ENCODE measurements around the gene MUSK.

Gene MUSK

DNA sequence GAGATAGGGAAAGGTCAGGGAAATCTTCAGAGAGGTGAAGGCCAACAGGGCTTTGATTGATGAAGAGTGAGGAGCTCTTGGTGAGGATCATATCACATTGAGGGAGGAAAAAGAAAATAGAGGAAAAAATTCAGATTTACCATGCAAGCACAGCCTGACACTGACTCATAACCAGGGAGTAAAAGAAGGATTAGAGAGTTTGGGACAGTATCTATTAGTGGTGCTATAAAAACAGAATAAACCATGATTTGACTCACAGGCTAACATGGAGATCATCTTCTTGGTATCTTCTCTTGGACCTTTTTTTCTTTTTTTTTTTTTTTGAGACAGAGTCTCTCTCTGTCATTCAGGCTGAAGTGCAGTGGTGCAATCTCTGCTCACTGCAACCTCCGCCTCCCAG lies 44.4 kb downstream of the MUSK start:
- H3K9me3 Mint-ChIP-seq: peaks cover 0 to 4% of the 10 kb centered on the region in 2 donors
- ATAC-seq (replicated peaks) (no peak), DNase-seq (no peak)
- no peaks in the 10 kb centered on the region for H3K27me3 Mint-ChIP-seq
- H3K27ac Mint-ChIP-seq: no peak overlapping the region
- H3K36me3 Mint-ChIP-seq (ENCODE audit: insufficient read depth): no peaks in the 10 kb centered on the region
- H3K4me3 Mint-ChIP-seq: no peak overlapping the region
- no peaks in the 10 kb centered on the region for H3K4me1 Mint-ChIP-seq (ENCODE audit: low read depth in 2 of 2)

GRCh38 chr9:110714314-110714713 lies 45.7 kb downstream of the MUSK start:
- Mint-ChIP-seq H3K27ac (no peak overlapping the region), H3K4me3 (no peak overlapping the region), H3K27me3 (no peaks in the 10 kb centered on the region), H3K4me1 (ENCODE audit: low read depth in 2 of 2) (no peaks in the 10 kb centered on the region), H3K9me3 (peaks cover 0 to 4% of the 10 kb centered on the region in 2 donors), H3K36me3 (ENCODE audit: insufficient read depth) (no peaks in the 10 kb centered on the region)
- DNase-seq (no peak), ATAC-seq (replicated peaks) (no peak)

DNA sequence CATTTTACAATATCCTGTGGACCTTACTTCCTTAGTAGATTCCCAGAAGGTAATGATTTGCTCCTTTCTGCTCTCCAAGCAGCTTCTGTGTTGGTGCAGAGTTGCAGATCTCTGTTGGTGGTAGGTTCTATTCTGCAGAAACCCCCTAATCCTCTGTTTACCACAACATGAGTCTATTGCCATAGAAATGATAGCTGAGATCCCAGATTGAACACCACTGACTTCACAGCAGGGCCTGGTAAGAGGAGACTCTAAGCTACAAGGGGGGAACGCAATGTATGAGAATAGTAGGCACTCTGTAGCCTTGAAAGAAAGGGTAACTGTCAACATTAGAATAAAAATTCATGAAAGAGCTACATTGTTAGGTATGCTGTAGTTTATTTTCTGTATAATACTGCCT lies 59.5 kb downstream of the MUSK start:
- H3K27ac Mint-ChIP-seq: no peak overlapping the region
- H3K4me1 Mint-ChIP-seq (ENCODE audit: low read depth in 2 of 2): no peaks in the 10 kb centered on the region
- H3K4me3 Mint-ChIP-seq: no peak overlapping the region
- H3K36me3 Mint-ChIP-seq (ENCODE audit: insufficient read depth): no peaks in the 10 kb centered on the region
- H3K9me3 Mint-ChIP-seq: peaks cover 0 to 2% of the 10 kb centered on the region in 2 donors
- ATAC-seq (replicated peaks) (no peak), DNase-seq (no peak)
- no peaks in the 10 kb centered on the region for H3K27me3 Mint-ChIP-seq

DNA sequence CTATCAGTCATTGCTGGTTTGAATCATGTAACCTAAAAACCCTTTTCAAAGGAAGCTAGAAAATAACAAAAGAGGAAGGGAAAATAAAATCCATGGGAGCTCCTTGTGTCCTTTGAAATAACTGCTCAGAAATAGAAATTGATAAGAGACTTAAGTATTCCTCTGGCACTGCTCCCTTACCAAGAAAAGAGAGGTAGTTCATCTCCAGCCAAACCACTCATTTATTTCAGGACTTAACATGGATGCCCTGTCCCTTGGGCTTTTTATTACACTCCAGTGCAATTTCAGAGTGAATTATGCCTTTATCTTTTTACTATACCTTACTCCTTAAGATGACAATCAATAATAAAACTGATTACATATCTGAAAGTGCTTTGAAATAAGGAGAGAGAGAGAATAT lies 61.0 kb downstream of the MUSK start:
- ATAC-seq (replicated peaks) (no peak), DNase-seq (no peak)
- no peaks in the 10 kb centered on the region for H3K4me1 Mint-ChIP-seq (ENCODE audit: low read depth in 2 of 2)
- H3K27ac Mint-ChIP-seq: no peak overlapping the region
- no peaks in the 10 kb centered on the region for H3K36me3 Mint-ChIP-seq (ENCODE audit: insufficient read depth)
- no peak overlapping the region for H3K4me3 Mint-ChIP-seq
- H3K9me3 Mint-ChIP-seq: peaks cover 4 to 14% of the 10 kb centered on the region in 2 donors
- no peaks in the 10 kb centered on the region for H3K27me3 Mint-ChIP-seq

GRCh38 chr9:110731437-110732028 lies 62.9 kb downstream of the MUSK start:
- ATAC-seq (replicated peaks) (no peak), DNase-seq (no peak)
- Mint-ChIP-seq H3K4me3 (no peak overlapping the region), H3K4me1 (ENCODE audit: low read depth in 2 of 2) (no peaks in the 10 kb centered on the region), H3K27me3 (no peaks in the 10 kb centered on the region), H3K9me3 (peaks cover 14 to 33% of the 10 kb centered on the region in 2 donors), H3K27ac (no peak overlapping the region), H3K36me3 (ENCODE audit: insufficient read depth) (no peaks in the 10 kb centered on the region)

DNA sequence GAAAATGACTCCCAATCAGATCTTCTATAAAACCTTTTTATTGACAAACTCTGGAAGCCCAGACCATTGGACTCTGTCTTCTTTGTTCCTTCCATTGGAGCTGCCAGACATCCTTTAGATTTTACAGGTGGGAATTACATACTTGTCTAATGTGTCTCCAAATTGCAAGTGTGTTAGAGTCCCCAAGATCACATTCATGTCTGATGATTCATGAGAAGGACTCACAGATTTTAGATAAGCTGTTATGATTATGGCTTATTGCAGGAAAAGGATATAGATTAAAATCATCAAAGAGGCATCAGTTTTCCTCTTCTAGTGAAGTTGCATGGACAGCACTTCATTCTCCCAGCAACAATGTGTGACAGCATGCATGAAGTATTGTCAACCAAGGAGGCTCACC lies 70.4 kb downstream of the MUSK start:
- Mint-ChIP-seq H3K4me1 (ENCODE audit: low read depth in 2 of 2) (no peaks in the 10 kb centered on the region), H3K9me3 (peaks cover 11 to 26% of the 10 kb centered on the region in 2 donors), H3K27me3 (no peaks in the 10 kb centered on the region), H3K36me3 (ENCODE audit: insufficient read depth) (no peaks in the 10 kb centered on the region), H3K4me3 (no peak overlapping the region), H3K27ac (no peak overlapping the region)
- no peak for DNase-seq
- ATAC-seq (replicated peaks): no peak

- Mint-ChIP-seq H3K27me3 (no peaks in the 10 kb centered on the region), H3K27ac (no peak overlapping the region), H3K4me3 (no peak overlapping the region), H3K36me3 (ENCODE audit: insufficient read depth) (no peaks in the 10 kb centered on the region), H3K9me3 (peaks cover 0 to 3% of the 10 kb centered on the region in 2 donors), H3K4me1 (ENCODE audit: low read depth in 2 of 2) (no peaks in the 10 kb centered on the region)
- ATAC-seq (replicated peaks): no peak
- DNase-seq: no peak
These were observed 74.3 kb downstream of the MUSK start for GRCh38 chr9:110742741-110743371.

GRCh38 chr9:110744715-110745384 lies 76.3 kb downstream of the MUSK start:
- H3K4me3 Mint-ChIP-seq: no peak overlapping the region
- DNase-seq (no peak), ATAC-seq (replicated peaks) (no peak)
- no peaks in the 10 kb centered on the region for H3K4me1 Mint-ChIP-seq (ENCODE audit: low read depth in 2 of 2)
- no peaks in the 10 kb centered on the region for H3K27me3 Mint-ChIP-seq
- H3K9me3 Mint-ChIP-seq: peaks cover 3 to 18% of the 10 kb centered on the region in 2 donors
- no peak overlapping the region for H3K27ac Mint-ChIP-seq
- no peaks in the 10 kb centered on the region for H3K36me3 Mint-ChIP-seq (ENCODE audit: insufficient read depth)

GRCh38 chr9:110745676-110746075 lies 77.1 kb downstream of the MUSK start:
- H3K9me3 Mint-ChIP-seq: peaks cover 3 to 18% of the 10 kb centered on the region in 2 donors
- H3K4me1 Mint-ChIP-seq (ENCODE audit: low read depth in 2 of 2): no peaks in the 10 kb centered on the region
- H3K27ac Mint-ChIP-seq: no peak overlapping the region
- no peaks in the 10 kb centered on the region for H3K36me3 Mint-ChIP-seq (ENCODE audit: insufficient read depth)
- no peak overlapping the region for H3K4me3 Mint-ChIP-seq
- no peaks in the 10 kb centered on the region for H3K27me3 Mint-ChIP-seq
- no peak for ATAC-seq (replicated peaks)
- DNase-seq: no peak

DNA sequence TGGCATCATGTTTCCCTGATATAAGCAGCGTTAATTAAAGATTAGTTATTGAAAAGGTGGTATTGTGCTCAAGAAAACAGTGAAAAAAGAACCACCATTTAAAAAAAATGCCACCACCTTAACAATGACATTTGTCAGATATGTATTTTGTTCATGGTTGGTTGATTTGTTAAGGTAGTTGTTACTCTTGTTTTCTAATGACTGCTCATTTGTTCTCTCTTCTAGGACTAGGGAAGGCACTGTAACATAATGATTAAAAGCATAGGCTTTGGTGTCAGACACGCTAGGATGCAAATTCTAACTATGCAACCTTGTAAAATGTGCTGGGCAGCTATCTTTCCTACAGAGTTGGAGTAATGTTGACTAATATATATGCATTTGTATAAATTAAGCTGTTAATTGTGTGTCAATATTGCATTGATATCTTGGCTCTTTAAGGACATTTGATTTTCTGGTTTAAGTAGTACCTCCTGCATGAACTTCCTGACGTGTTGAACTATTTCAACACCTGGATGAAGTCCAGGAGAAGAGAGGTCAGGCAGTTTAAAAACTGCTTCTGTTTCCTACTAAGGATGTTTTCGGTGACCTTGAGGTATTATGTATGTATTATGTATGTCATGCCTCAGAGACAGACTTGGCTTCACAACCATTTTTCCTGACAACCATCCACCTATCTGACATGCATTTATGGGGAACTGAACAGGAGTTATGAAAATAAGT lies 77.8 kb downstream of the MUSK start:
- H3K4me1 Mint-ChIP-seq (ENCODE audit: low read depth in 2 of 2): no peaks in the 10 kb centered on the region
- no peak overlapping the region for H3K4me3 Mint-ChIP-seq
- no peaks in the 10 kb centered on the region for H3K27me3 Mint-ChIP-seq
- no peak for ATAC-seq (replicated peaks)
- DNase-seq: no peak
- no peak overlapping the region for H3K27ac Mint-ChIP-seq
- peaks cover 3 to 18% of the 10 kb centered on the region in 2 donors for H3K9me3 Mint-ChIP-seq
- no peaks in the 10 kb centered on the region for H3K36me3 Mint-ChIP-seq (ENCODE audit: insufficient read depth)

GRCh38 chr9:110748251-110748893 lies 79.8 kb downstream of the MUSK start:
- no peak for ATAC-seq (replicated peaks)
- Mint-ChIP-seq H3K27ac (no peak overlapping the region), H3K27me3 (no peaks in the 10 kb centered on the region), H3K4me1 (ENCODE audit: low read depth in 2 of 2) (no peaks in the 10 kb centered on the region), H3K36me3 (ENCODE audit: insufficient read depth) (no peaks in the 10 kb centered on the region), H3K4me3 (no peak overlapping the region), H3K9me3 (peaks cover 5 to 31% of the 10 kb centered on the region in 2 donors)
- no peak for DNase-seq

- no peak overlapping the region for H3K27ac Mint-ChIP-seq
- ATAC-seq (replicated peaks) (no peak), DNase-seq (no peak)
- H3K4me1 Mint-ChIP-seq (ENCODE audit: low read depth in 2 of 2): no peaks in the 10 kb centered on the region
- H3K27me3 Mint-ChIP-seq: no peaks in the 10 kb centered on the region
- H3K4me3 Mint-ChIP-seq: no peak overlapping the region
- peaks cover 5 to 33% of the 10 kb centered on the region in 2 donors for H3K9me3 Mint-ChIP-seq
- H3K36me3 Mint-ChIP-seq (ENCODE audit: insufficient read depth): no peaks in the 10 kb centered on the region
These were observed 81.7 kb downstream of the MUSK start for GRCh38 chr9:110750272-110750671.

GRCh38 chr9:110751971-110752370 lies 83.4 kb downstream of the MUSK start:
- H3K4me3 Mint-ChIP-seq: no peak overlapping the region
- no peak overlapping the region for H3K27ac Mint-ChIP-seq
- no peak for ATAC-seq (replicated peaks)

More at GRCh38 chr9:110751971-110752370, 83.4 kb downstream of the MUSK start:
- DNase-seq: no peak
- no peaks in the 10 kb centered on the region for H3K27me3 Mint-ChIP-seq
- H3K9me3 Mint-ChIP-seq: peaks cover 3 to 33% of the 10 kb centered on the region in 2 donors
- no peaks in the 10 kb centered on the region for H3K4me1 Mint-ChIP-seq (ENCODE audit: low read depth in 2 of 2)
- H3K36me3 Mint-ChIP-seq (ENCODE audit: insufficient read depth): no peaks in the 10 kb centered on the region
